SU-DHL-6 (cell line): Measurements from ENCODE around the gene PSMC4.

ENCODE experiments used
- H2AFZ ChIP-seq: fragments of 200-600 bp; sonication (generic); 2 replicates; pipeline ENCODE4 v1.6.1; 2014; ENCODE audit warnings: low read depth, mild to moderate bottlenecking, moderate library complexity, mixed read lengths, antibody characterized with exemption, low read length; ENCODE audit not compliant: severe bottlenecking
- H3F3A ChIP-seq: fragments of 200-600 bp; shearing (Covaris generic); 2 replicates; pipeline ENCODE4 v1.6.0; 2016; ENCODE audit warnings: antibody characterized with exemption, mild to moderate bottlenecking; ENCODE audit not compliant: insufficient read depth
- H3K27ac ChIP-seq: fragments of 200-600 bp; sonication (generic); 2 replicates; pipeline ENCODE4 v1.5.1; 2016; ENCODE audit warnings: low read depth, mild to moderate bottlenecking, low read length, moderate library complexity, mixed read lengths
- H3K27me3 ChIP-seq: fragments of 200-600 bp; sonication (generic), shearing (Covaris generic); 2 replicates; pipeline ENCODE4 v1.6.0; 2014; ENCODE audit warnings: mild to moderate bottlenecking, low read length
- H3K36me3 ChIP-seq: fragments of 200-600 bp; sonication (generic); 2 replicates; pipeline ENCODE4 v1.6.1; 2014; ENCODE audit warnings: mild to moderate bottlenecking, low read length, mixed read lengths
- H3K4me2 ChIP-seq: fragments of 300-600, 200-600 bp; shearing (Covaris generic), sonication (generic); 2 replicates; pipeline ENCODE4 v1.6.0; 2014; ENCODE audit warnings: low read length, low read depth, mild to moderate bottlenecking; ENCODE audit not compliant: poor library complexity, severe bottlenecking
- H3K4me3 ChIP-seq: fragments of 200-600 bp; sonication (generic); 2 replicates; pipeline ENCODE4 v1.5.1; 2014; ENCODE audit warnings: antibody characterized with exemption, low read length, mild to moderate bottlenecking, mixed read lengths; ENCODE audit not compliant: insufficient read depth, poor library complexity, severe bottlenecking
- H3K79me2 ChIP-seq: fragments of 200-600 bp; sonication (generic); 2 replicates; pipeline ENCODE4 v1.6.1; 2014; ENCODE audit warnings: mild to moderate bottlenecking, low read length, moderate library complexity; ENCODE audit not compliant: insufficient read depth
- H3K9ac ChIP-seq: fragments of 200-600 bp; sonication (generic); 2 replicates; pipeline ENCODE4 v1.7.0; 2014; ENCODE audit warnings: mild to moderate bottlenecking, low read length
- H3K9me2 ChIP-seq: fragments of 200-600 bp; sonication (generic); replicated peaks from 2 replicates; pipeline ENCODE4 v1.6.1; 2014; ENCODE audit warnings: low read length; ENCODE audit not compliant: insufficient read depth
- H3K9me3 ChIP-seq: fragments of 200-600 bp; sonication (generic); 2 replicates; pipeline ENCODE4 v1.6.1; 2014; ENCODE audit warnings: low read length, mixed read lengths; ENCODE audit not compliant: insufficient read depth
- H4K20me1 ChIP-seq: fragments of 200-600 bp; sonication (generic); 2 replicates; pipeline ENCODE4 v1.6.1; 2014; ENCODE audit warnings: low read depth, mild to moderate bottlenecking, antibody characterized with exemption, low read length, moderate library complexity, mixed read lengths
- EZH2phosphoT487 ChIP-seq: fragments of 200-600 bp; sonication (generic), shearing (Covaris generic); conservative IDR thresholded peaks from 2 replicates; pipeline ENCODE4 v1.6.1; 2018; ENCODE audit warnings: mild to moderate bottlenecking, antibody characterized with exemption, low read length, moderate library complexity, mixed read lengths
- TF ChIP-seq, protein P1 (sequence below): fragments of 200-600 bp; sonication (generic); IDR thresholded peaks from one replicate; pipeline ENCODE4 v1.5.1; 2017; ENCODE audit warnings: antibody characterized with exemption, mild to moderate bottlenecking, low read length, moderate library complexity; ENCODE audit not compliant: insufficient read depth, poor library complexity, severe bottlenecking

Gene PSMC4

DNA sequence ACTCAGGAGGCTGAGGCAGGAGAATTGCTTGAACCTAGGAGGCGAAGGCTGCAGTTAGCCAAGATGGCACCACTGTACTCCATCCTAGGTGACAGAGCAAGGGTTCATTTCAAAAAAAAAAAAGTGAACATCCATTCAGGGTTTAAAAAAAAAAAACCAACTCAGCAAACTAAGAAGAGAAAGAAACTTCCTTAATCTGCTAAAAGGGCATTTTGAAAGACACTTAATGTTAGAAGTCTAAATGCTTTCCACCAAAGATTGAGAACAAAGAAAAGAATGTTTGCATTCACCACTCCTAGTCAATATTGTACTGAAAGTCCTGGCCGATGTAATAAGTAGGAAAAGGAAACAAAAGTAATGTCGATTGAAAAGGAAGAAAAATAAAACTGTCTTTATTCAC is 7.1 kb upstream of the PSMC4 start:
- Histone ChIP-seq H3F3A (peaks cover 16% of the 10 kb centered on the region; the same call in 1 of the 2 replicates), H3K9ac (no peak overlapping the region), H3K9me3 (no peaks in the 10 kb centered on the region), H3K27ac (no peak overlapping the region), H2AFZ (peak overlapping the region; percentile 8), H3K79me2 (no peaks in the 10 kb centered on the region), H3K4me3 (no peak overlapping the region), H3K9me2 (no peaks in the 10 kb centered on the region), H3K27me3 (no peaks in the 10 kb centered on the region), H4K20me1 (no peaks in the 10 kb centered on the region), H3K36me3 (no peaks in the 10 kb centered on the region), H3K4me2 (no peak overlapping the region)
- TF ChIP-seq, protein P1, sequence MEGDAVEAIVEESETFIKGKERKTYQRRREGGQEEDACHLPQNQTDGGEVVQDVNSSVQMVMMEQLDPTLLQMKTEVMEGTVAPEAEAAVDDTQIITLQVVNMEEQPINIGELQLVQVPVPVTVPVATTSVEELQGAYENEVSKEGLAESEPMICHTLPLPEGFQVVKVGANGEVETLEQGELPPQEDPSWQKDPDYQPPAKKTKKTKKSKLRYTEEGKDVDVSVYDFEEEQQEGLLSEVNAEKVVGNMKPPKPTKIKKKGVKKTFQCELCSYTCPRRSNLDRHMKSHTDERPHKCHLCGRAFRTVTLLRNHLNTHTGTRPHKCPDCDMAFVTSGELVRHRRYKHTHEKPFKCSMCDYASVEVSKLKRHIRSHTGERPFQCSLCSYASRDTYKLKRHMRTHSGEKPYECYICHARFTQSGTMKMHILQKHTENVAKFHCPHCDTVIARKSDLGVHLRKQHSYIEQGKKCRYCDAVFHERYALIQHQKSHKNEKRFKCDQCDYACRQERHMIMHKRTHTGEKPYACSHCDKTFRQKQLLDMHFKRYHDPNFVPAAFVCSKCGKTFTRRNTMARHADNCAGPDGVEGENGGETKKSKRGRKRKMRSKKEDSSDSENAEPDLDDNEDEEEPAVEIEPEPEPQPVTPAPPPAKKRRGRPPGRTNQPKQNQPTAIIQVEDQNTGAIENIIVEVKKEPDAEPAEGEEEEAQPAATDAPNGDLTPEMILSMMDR, result no peak
- TF ChIP-seq EZH2phosphoT487, result no peak

- Histone ChIP-seq H3K9me2 (no peaks in the 10 kb centered on the region), H3K4me2 (no peak overlapping the region), H4K20me1 (no peaks in the 10 kb centered on the region), H2AFZ (no peak overlapping the region), H3F3A (peaks cover 12% of the 10 kb centered on the region; the same call in 1 of the 2 replicates), H3K9ac (no peak overlapping the region), H3K79me2 (peaks cover 6% of the 10 kb centered on the region), H3K36me3 (no peaks in the 10 kb centered on the region), H3K4me3 (no peak overlapping the region), H3K9me3 (no peaks in the 10 kb centered on the region), H3K27ac (no peak overlapping the region), H3K27me3 (no peaks in the 10 kb centered on the region)
- no peak for TF ChIP-seq EZH2phosphoT487
- TF ChIP-seq, protein P1, result no peak
Measured at GRCh38 chr19:39966617-39967016, 4.3 kb upstream of the PSMC4 start.

DNA sequence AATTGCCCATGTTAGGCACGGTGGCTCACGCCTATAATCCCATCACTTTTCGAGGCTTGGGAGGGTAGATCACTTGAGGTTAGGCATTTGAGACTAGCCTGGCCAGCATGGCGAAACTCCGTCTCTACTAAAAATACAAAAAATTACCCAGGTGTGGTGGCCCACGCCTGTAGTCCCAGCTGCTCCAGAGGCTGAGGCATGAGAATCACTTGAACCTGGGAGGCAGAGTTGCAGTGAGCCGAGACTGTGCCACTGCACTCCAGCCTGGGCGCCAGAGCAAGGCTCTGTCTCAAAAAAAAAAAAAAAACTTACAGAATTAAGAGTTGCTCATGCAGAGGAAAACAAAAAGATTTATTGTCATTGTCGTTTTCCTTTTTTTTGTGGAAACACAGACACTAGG is 3.4 kb upstream of the PSMC4 start:
- Histone ChIP-seq H3K27me3 (no peaks in the 10 kb centered on the region), H3K4me2 (no peak overlapping the region), H3K36me3 (no peaks in the 10 kb centered on the region), H3K9me3 (no peaks in the 10 kb centered on the region), H3K9ac (no peak overlapping the region), H2AFZ (no peak overlapping the region), H4K20me1 (no peaks in the 10 kb centered on the region), H3K9me2 (no peaks in the 10 kb centered on the region), H3K79me2 (peaks cover 15% of the 10 kb centered on the region), H3K27ac (no peak overlapping the region), H3K4me3 (no peak overlapping the region), H3F3A (peaks cover 12% of the 10 kb centered on the region; the same call in 1 of the 2 replicates)
- TF ChIP-seq, protein P1, result no peak
- no peak for TF ChIP-seq EZH2phosphoT487
